Neural cell (in vitro differentiated cells): Measurements from ENCODE around the gene UHRF1.

Source experiments
- EP300 ChIP-seq: fragments of 450-650 bp; conservative IDR thresholded peaks from 2 replicates; pipeline ENCODE4 v1.6.1; 2014; ENCODE audit warnings: antibody characterized with exemption, mild to moderate bottlenecking, moderate library complexity; ENCODE audit not compliant: poor library complexity, severe bottlenecking
- RAD21 ChIP-seq: fragments of 450-650 bp; conservative IDR thresholded peaks from 2 replicates; pipeline ENCODE4 v1.6.1; 2014; ENCODE audit warnings: antibody characterized with exemption, mild to moderate bottlenecking, moderate library complexity
- TAF1 ChIP-seq: IDR thresholded peaks from 2 replicates; pipeline ENCODE4 v1.6.1; 2012; ENCODE audit warnings: low read depth
- TF ChIP-seq, protein P1 (sequence below): fragments of 450-650 bp; IDR thresholded peaks from 2 replicates; pipeline ENCODE4 v1.5.1; 2014; ENCODE audit warnings: antibody characterized with exemption, mild to moderate bottlenecking, moderate library complexity; ENCODE audit not compliant: poor library complexity, severe bottlenecking

DNA sequence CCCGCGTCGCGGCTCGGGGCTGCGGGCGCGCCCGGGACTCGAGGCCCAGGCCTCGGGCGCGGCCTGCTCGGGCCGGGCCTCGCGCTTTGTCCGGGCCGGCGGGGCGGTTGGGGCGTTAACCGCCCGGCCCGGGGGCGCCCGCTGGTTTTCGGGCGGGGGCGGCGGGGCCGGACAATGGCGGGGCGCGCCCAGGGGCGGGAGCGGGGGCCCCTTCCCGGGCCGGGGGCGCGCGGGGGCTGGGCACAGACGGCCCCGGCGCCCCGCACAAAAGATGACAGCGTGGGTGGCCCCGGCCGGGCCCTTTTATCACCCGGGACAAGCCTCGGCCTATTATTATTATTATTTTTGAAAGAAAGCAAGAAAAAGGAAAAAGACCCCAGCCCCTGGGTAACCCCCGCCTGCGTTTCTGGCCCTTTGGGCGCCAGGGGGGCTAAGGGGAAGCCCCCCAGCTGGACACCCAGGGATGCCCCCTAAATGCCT, 60.0 kb downstream of the UHRF1 start:
- TF ChIP-seq, protein P1, sequence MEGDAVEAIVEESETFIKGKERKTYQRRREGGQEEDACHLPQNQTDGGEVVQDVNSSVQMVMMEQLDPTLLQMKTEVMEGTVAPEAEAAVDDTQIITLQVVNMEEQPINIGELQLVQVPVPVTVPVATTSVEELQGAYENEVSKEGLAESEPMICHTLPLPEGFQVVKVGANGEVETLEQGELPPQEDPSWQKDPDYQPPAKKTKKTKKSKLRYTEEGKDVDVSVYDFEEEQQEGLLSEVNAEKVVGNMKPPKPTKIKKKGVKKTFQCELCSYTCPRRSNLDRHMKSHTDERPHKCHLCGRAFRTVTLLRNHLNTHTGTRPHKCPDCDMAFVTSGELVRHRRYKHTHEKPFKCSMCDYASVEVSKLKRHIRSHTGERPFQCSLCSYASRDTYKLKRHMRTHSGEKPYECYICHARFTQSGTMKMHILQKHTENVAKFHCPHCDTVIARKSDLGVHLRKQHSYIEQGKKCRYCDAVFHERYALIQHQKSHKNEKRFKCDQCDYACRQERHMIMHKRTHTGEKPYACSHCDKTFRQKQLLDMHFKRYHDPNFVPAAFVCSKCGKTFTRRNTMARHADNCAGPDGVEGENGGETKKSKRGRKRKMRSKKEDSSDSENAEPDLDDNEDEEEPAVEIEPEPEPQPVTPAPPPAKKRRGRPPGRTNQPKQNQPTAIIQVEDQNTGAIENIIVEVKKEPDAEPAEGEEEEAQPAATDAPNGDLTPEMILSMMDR, result no peak
- TF ChIP-seq EP300 (no peak), RAD21 (no peak), TAF1 (no peak)
